Activated CD8-positive, alpha-beta memory T cell treated with anti-CD3 and anti-CD28 coated beads for 4 hours (primary cell): ENCODE measurements around the gene RASAL3.

Experiments
- DNase-seq, 2 donors: peaks; one replicate each; pipeline ENCODE4 v3.0.0-alpha.2; 2020; ENCODE audit warnings: low read depth in 2 of 2

RASAL3 gene

GRCh38 chr19:15436012-15436825 is 28.1 kb downstream of the RASAL3 start:
- no peak for DNase-seq

- DNase-seq, result no peak
These were observed 30.8 kb downstream of the RASAL3 start for GRCh38 chr19:15433519-15434069.

- DNase-seq, result peak; percentile 84
These were observed 31.5 kb downstream of the RASAL3 start for GRCh38 chr19:15432629-15433518.

GRCh38 chr19:15432018-15432494 is 32.3 kb downstream of the RASAL3 start:
- DNase-seq, result no peak

- no peak for DNase-seq
These were observed 32.8 kb downstream of the RASAL3 start for GRCh38 chr19:15431396-15432017.

GRCh38 chr19:15430526-15431120 is 33.7 kb downstream of the RASAL3 start:
- DNase-seq, result no peak

- no peak for DNase-seq
These were observed 34.4 kb downstream of the RASAL3 start for GRCh38 chr19:15429825-15430467.

GRCh38 chr19:15428956-15429824 is 35.2 kb downstream of the RASAL3 start:
- DNase-seq, result no peak

- no peak for DNase-seq
These were observed 36.3 kb downstream of the RASAL3 start for GRCh38 chr19:15427991-15428471.

GRCh38 chr19:15427350-15427700 is 37.0 kb downstream of the RASAL3 start:
- no peak for DNase-seq

GRCh38 chr19:15426485-15427349 is 37.6 kb downstream of the RASAL3 start:
- no peak for DNase-seq

- DNase-seq, result no peak
These were observed 38.9 kb downstream of the RASAL3 start for GRCh38 chr19:15425321-15425950.

GRCh38 chr19:15424692-15425272 is 39.6 kb downstream of the RASAL3 start:
- no peak for DNase-seq

- no peak for DNase-seq
These were observed 40.2 kb downstream of the RASAL3 start for GRCh38 chr19:15424121-15424520.

GRCh38 chr19:15423130-15423529 is 41.2 kb downstream of the RASAL3 start:
- DNase-seq, result no peak

GRCh38 chr19:15422296-15423075 is 41.9 kb downstream of the RASAL3 start:
- no peak for DNase-seq

- no peak for DNase-seq
These were observed 42.6 kb downstream of the RASAL3 start for GRCh38 chr19:15421721-15422260.
